Activated naive CD8-positive, alpha-beta T cell treated with anti-CD3 and anti-CD28 coated beads, Interleukin-2, amount 10 ng/mL, durations not matched to agents 7 days and 5 days (primary cell): Measurements from ENCODE around the gene ADAM17. TPM values are rescaled to one million over a fixed set of nuclear protein-coding genes. Genes with fewer than 3 reads are reported as not detected.

Experiments used
- ATAC-seq: fragments of 150-1000 bp; cut with Tn5 transposase; one replicate; pipeline ENCODE4 v1.10.0; 2021; ENCODE audit warnings: low read depth, moderate library complexity
- POLR2A ChIA-PET: fragments of 350-600 bp; sonication (Branson Sonifier 250); formaldehyde crosslinking; loops from one replicate; lab custom pipeline; 2021; ENCODE audit warnings: antibody characterized with exemption; lab: Charles Lee
- DNase-seq: peaks from one replicate; pipeline ENCODE4 v3.0.0; 2021
- H3K27ac Mint-ChIP-seq: one replicate; pipeline ENCODE4 v1.8.0; 2022; ENCODE audit warnings: mild to moderate bottlenecking, mixed read lengths
- H3K27me3 Mint-ChIP-seq: one replicate; pipeline ENCODE4 v1.8.0; 2022; ENCODE audit warnings: mild to moderate bottlenecking, moderate library complexity, mixed read lengths
- H3K36me3 Mint-ChIP-seq: one replicate; pipeline ENCODE4 v1.8.0; 2021; ENCODE audit warnings: mild to moderate bottlenecking, mixed read lengths
- H3K4me1 Mint-ChIP-seq: one replicate; pipeline ENCODE4 v1.8.0; 2021; ENCODE audit warnings: mixed read lengths
- H3K4me3 Mint-ChIP-seq: one replicate; pipeline ENCODE4 v1.8.0; 2022; ENCODE audit warnings: mild to moderate bottlenecking, moderate library complexity, mixed read lengths
- H3K9me3 Mint-ChIP-seq: one replicate; pipeline ENCODE4 v1.8.0; 2021; ENCODE audit warnings: mixed read lengths
- total RNA-seq, 2 experiments: library from RNA; stranded (reverse); gene quantifications; one replicate each; pipeline ENCODE4 v1.2.3, GENCODE V29; 2021

Gene ADAM17
- total RNA-seq, 2 experiments from 2014 or later: 24.7 to 25.3 TPM

GRCh38 chr2:9440058-9440727 lies 115.4 kb downstream of the ADAM17 start:
- POLR2A ChIA-PET: no interaction called here
- H3K4me3 Mint-ChIP-seq: no peak overlapping the region
- H3K27ac Mint-ChIP-seq: no peak overlapping the region
- no peak for ATAC-seq
- no peaks in the 10 kb centered on the region for H3K9me3 Mint-ChIP-seq
- H3K36me3 Mint-ChIP-seq: peaks cover 16% of the 10 kb centered on the region
- no peaks in the 10 kb centered on the region for H3K27me3 Mint-ChIP-seq
- DNase-seq: no peak
- peaks cover 1% of the 10 kb centered on the region for H3K4me1 Mint-ChIP-seq

GRCh38 chr2:9439536-9439935 lies 116.1 kb downstream of the ADAM17 start:
- H3K36me3 Mint-ChIP-seq: peaks cover 16% of the 10 kb centered on the region
- DNase-seq (no peak), ATAC-seq (no peak)
- no peak overlapping the region for H3K4me3 Mint-ChIP-seq
- H3K9me3 Mint-ChIP-seq: no peaks in the 10 kb centered on the region
- no peaks in the 10 kb centered on the region for H3K27me3 Mint-ChIP-seq
- H3K27ac Mint-ChIP-seq: no peak overlapping the region
- H3K4me1 Mint-ChIP-seq: no peaks in the 10 kb centered on the region
- POLR2A ChIA-PET: no interaction called here

Other genes starting within 250 kb of the ADAM17 start
- 100 to 1,000 TPM; 104 to 122 TPM for gene ITGB1BP1, start 132.3 kb downstream of the ADAM17 start, total RNA-seq
- gene CPSF3, start 132.2 kb downstream of the ADAM17 start, total RNA-seq: 10 to 100 TPM; 43.3 to 48.0 TPM
- gene IAH1, start 81.3 kb downstream of the ADAM17 start, total RNA-seq: 10 to 100 TPM; 73.6 to 73.9 TPM
- 100 to 1,000 TPM; 191 to 216 TPM for gene YWHAQ, start 75.2 kb upstream of the ADAM17 start, total RNA-seq